ENCODE data around the gene CDH13. TPM values are rescaled to one million over a fixed set of nuclear protein-coding genes. Genes with fewer than 3 reads are reported as not detected.

The CDH13 gene
- polyA plus RNA-seq, 1 donor from 2014 or later, result 3.2 TPM

DNA sequence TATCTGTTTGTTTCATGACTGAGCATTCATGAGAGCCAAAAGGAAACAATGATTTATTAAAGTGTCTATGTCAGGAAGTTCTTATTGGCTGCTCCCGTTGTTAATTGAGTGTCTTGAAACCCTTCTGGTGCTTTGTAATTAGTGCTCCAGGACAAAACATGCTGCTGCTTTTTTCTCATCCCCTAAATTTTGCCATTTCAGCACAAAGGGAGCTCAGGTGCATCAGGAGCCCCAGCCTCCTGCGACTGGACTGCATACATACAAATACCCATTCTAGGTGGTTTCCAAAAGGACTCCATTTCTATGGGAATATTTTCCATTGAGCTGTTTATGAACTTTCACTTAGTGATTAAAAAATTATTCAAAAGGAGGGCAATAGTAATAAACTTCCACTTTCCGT is 354.0 kb downstream of the CDH13 start:
- Histone ChIP-seq H3K79me2 (replicated peaks; ENCODE audit: insufficient read depth, low read length) (no peaks in the 10 kb centered on the region), H3K4me2 (ENCODE audit: low read length) (no peak overlapping the region), H3K9ac (ENCODE audit: low read length) (no peak overlapping the region), H4K20me1 (ENCODE audit: insufficient read depth) (no peaks in the 10 kb centered on the region), H3K36me3 (ENCODE audit: insufficient read depth, low read length) (no peaks in the 10 kb centered on the region), H3K9me2 (ENCODE audit: insufficient read depth, low read length) (no peaks in the 10 kb centered on the region), H3F3A (ENCODE audit: insufficient read depth, low read length, poor library complexity, severe bottlenecking) (no peaks in the 10 kb centered on the region), H3K27ac (ENCODE audit: low read length) (no peak overlapping the region), H3K4me3 (ENCODE audit: low read length) (no peak overlapping the region), H2AFZ (ENCODE audit: low read depth, low read length) (no peak overlapping the region), H3K9me3 (ENCODE audit: low read length) (no peaks in the 10 kb centered on the region), H3K27me3 (ENCODE audit: insufficient read depth, low read depth, low read length) (no peaks in the 10 kb centered on the region)
- TF ChIP-seq EZH2 (IDR thresholded peaks at IDR 0.05; ENCODE audit: borderline replicate concordance, insufficient read depth, low read length, poor library complexity, severe bottlenecking), result no peak
- TF ChIP-seq, protein P1, sequence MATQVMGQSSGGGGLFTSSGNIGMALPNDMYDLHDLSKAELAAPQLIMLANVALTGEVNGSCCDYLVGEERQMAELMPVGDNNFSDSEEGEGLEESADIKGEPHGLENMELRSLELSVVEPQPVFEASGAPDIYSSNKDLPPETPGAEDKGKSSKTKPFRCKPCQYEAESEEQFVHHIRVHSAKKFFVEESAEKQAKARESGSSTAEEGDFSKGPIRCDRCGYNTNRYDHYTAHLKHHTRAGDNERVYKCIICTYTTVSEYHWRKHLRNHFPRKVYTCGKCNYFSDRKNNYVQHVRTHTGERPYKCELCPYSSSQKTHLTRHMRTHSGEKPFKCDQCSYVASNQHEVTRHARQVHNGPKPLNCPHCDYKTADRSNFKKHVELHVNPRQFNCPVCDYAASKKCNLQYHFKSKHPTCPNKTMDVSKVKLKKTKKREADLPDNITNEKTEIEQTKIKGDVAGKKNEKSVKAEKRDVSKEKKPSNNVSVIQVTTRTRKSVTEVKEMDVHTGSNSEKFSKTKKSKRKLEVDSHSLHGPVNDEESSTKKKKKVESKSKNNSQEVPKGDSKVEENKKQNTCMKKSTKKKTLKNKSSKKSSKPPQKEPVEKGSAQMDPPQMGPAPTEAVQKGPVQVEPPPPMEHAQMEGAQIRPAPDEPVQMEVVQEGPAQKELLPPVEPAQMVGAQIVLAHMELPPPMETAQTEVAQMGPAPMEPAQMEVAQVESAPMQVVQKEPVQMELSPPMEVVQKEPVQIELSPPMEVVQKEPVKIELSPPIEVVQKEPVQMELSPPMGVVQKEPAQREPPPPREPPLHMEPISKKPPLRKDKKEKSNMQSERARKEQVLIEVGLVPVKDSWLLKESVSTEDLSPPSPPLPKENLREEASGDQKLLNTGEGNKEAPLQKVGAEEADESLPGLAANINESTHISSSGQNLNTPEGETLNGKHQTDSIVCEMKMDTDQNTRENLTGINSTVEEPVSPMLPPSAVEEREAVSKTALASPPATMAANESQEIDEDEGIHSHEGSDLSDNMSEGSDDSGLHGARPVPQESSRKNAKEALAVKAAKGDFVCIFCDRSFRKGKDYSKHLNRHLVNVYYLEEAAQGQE (IDR thresholded peaks at IDR 0.05; ENCODE audit: borderline replicate concordance), result no peak
- no peak for TF ChIP-seq RAD21 (conservative IDR thresholded peaks at IDR 0.05)
- TF ChIP-seq TAF1 (IDR thresholded peaks at IDR 0.05; ENCODE audit: low read depth), result no peak

DNA sequence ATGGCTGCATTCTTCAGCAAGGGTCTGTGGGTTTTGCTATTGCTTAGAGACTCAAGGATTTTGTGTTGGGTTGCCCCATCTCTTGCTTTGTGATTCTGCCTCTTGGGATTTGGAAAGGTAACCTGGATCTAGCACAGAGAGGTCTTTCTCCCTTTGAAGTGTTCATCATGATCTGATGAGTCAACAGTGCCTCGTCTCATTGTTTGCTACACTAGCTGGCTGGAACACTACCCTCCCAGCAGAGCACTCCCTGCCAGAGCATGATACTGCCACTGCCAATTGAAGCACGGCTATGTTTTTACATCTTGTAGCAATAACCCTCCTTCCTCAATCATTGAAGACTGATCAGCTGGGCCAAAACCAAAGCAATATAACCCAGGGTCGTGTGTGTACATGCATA is 361.0 kb downstream of the CDH13 start:
- H3K4me3 ChIP-seq (ENCODE audit: low read length), result no peak overlapping the region
- no peaks in the 10 kb centered on the region for H3K9me2 ChIP-seq (ENCODE audit: insufficient read depth, low read length)
- H3K4me2 ChIP-seq (ENCODE audit: low read length), result no peak overlapping the region
- H3K36me3 ChIP-seq (ENCODE audit: insufficient read depth, low read length), result no peaks in the 10 kb centered on the region
- no peaks in the 10 kb centered on the region for H3K79me2 ChIP-seq (replicated peaks; ENCODE audit: insufficient read depth, low read length)
- no peak overlapping the region for H3K27ac ChIP-seq (ENCODE audit: low read length)
- H4K20me1 ChIP-seq (ENCODE audit: insufficient read depth), result no peaks in the 10 kb centered on the region
- H3F3A ChIP-seq (ENCODE audit: insufficient read depth, low read length, poor library complexity, severe bottlenecking), result no peaks in the 10 kb centered on the region
- H2AFZ ChIP-seq (ENCODE audit: low read depth, low read length), result no peak overlapping the region
- no peaks in the 10 kb centered on the region for H3K27me3 ChIP-seq (ENCODE audit: insufficient read depth, low read depth, low read length)
- TF ChIP-seq POLR2AphosphoS5 (IDR thresholded peaks at IDR 0.05), result no peak
- TF ChIP-seq EP300 (conservative IDR thresholded peaks at IDR 0.05; ENCODE audit: poor library complexity, severe bottlenecking), result no peak
- no peak for TF ChIP-seq TAF1 (IDR thresholded peaks at IDR 0.05; ENCODE audit: low read depth)
- TF ChIP-seq RAD21 (conservative IDR thresholded peaks at IDR 0.05), result no peak
- TF ChIP-seq MXI1 (conservative IDR thresholded peaks at IDR 0.05; ENCODE audit: poor library complexity, severe bottlenecking), result no peak
- TF ChIP-seq, protein P1 (IDR thresholded peaks at IDR 0.05; ENCODE audit: borderline replicate concordance), result no peak
- no peak overlapping the region for H3K9ac ChIP-seq (ENCODE audit: low read length)
- H3K9me3 ChIP-seq (ENCODE audit: low read length), result no peaks in the 10 kb centered on the region

Data from neural cell (in vitro differentiated cells).